Epidermal melanocyte (primary cell): ENCODE results near the gene PDE8B.

Experiments used
- DNase-seq: peaks from one replicate; pipeline ENCODE4 v3.0.0; 2011; ENCODE audit warnings: low spot score; ENCODE audit not compliant: insufficient read length

Gene PDE8B

GRCh38 chr5:77397686-77398292, 187.3 kb downstream of the PDE8B start:
- DNase-seq: no peak

GRCh38 chr5:77398458-77398857, 188.0 kb downstream of the PDE8B start:
- DNase-seq: no peak

- no peak for DNase-seq
Observed at GRCh38 chr5:77398896-77399295, 188.4 kb downstream of the PDE8B start.

- DNase-seq: no peak
Observed at GRCh38 chr5:77400645-77401044, 190.2 kb downstream of the PDE8B start.

GRCh38 chr5:77402796-77403195, 192.3 kb downstream of the PDE8B start:
- DNase-seq: no peak

- DNase-seq: no peak
Observed at GRCh38 chr5:77407152-77407551, 196.7 kb downstream of the PDE8B start.

- no peak for DNase-seq
Observed at GRCh38 chr5:77409870-77410621, 199.6 kb downstream of the PDE8B start.

GRCh38 chr5:77413049-77413448, 202.6 kb downstream of the PDE8B start:
- DNase-seq: no peak

GRCh38 chr5:77418162-77418561, 207.7 kb downstream of the PDE8B start:
- DNase-seq: no peak

GRCh38 chr5:77418601-77419581, 208.4 kb downstream of the PDE8B start:
- DNase-seq: no peak

GRCh38 chr5:77419644-77420582, 209.4 kb downstream of the PDE8B start:
- DNase-seq: no peak

GRCh38 chr5:77420940-77421339, 210.5 kb downstream of the PDE8B start:
- DNase-seq: no peak

- no peak for DNase-seq
Observed at GRCh38 chr5:77423022-77423750, 212.7 kb downstream of the PDE8B start.

GRCh38 chr5:77424921-77425320, 214.4 kb downstream of the PDE8B start:
- DNase-seq: no peak

GRCh38 chr5:77425420-77425819, 214.9 kb downstream of the PDE8B start:
- no peak for DNase-seq

GRCh38 chr5:77425998-77426659, 215.6 kb downstream of the PDE8B start:
- DNase-seq: no peak

- no peak for DNase-seq
Observed at GRCh38 chr5:77426670-77427069, 216.2 kb downstream of the PDE8B start.

GRCh38 chr5:77427998-77428397, 217.5 kb downstream of the PDE8B start:
- no peak for DNase-seq

GRCh38 chr5:77428526-77428925, 218.0 kb downstream of the PDE8B start:
- DNase-seq: no peak

GRCh38 chr5:77430726-77431125, 220.2 kb downstream of the PDE8B start:
- no peak for DNase-seq
